ENCODE results near the gene GPR15.

Gene GPR15

GRCh38 chr3:98529856-98530459 lies 1.8 kb upstream of the GPR15 start:
- no peak for DNase-seq (ENCODE audit: extremely low read depth in 1 of 2, low read depth in 1 of 2)

DNA sequence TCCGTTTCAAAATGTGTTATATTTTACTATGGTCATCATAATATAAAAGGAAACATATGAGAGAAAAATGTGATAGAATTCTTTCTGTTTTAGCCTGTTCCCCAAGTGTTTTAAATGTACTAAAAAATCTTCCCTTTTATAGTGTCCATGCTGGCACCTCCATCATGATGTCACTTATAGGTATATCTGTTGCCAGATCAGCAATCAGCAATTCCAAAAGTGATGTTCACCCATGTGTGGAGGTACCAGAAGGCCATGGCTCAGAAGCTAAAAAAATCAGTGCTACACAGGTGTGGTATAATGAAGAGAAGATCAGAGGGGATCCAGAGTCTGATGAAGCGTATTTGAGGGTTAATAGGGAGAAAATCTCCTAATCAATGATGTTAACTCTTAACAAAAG lies 1.1 kb upstream of the GPR15 start:
- DNase-seq (ENCODE audit: extremely low read depth in 1 of 2, low read depth in 1 of 2), result no peak

DNA sequence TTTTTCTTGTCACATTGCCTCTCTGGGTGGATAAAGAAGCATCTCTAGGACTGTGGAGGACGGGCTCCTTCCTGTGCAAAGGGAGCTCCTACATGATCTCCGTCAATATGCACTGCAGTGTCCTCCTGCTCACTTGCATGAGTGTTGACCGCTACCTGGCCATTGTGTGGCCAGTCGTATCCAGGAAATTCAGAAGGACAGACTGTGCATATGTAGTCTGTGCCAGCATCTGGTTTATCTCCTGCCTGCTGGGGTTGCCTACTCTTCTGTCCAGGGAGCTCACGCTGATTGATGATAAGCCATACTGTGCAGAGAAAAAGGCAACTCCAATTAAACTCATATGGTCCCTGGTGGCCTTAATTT lies 478 bp downstream of the GPR15 start:
- DNase-seq (ENCODE audit: extremely low read depth in 1 of 2, low read depth in 1 of 2), result no peak

- DNase-seq (ENCODE audit: extremely low read depth in 1 of 2, low read depth in 1 of 2), result no peak
Observed at GRCh38 chr3:98532709-98533571, 1.2 kb downstream of the GPR15 start.

GRCh38 chr3:98534168-98534567 lies 2.4 kb downstream of the GPR15 start:
- no peak for DNase-seq (ENCODE audit: extremely low read depth in 1 of 2, low read depth in 1 of 2)

DNA sequence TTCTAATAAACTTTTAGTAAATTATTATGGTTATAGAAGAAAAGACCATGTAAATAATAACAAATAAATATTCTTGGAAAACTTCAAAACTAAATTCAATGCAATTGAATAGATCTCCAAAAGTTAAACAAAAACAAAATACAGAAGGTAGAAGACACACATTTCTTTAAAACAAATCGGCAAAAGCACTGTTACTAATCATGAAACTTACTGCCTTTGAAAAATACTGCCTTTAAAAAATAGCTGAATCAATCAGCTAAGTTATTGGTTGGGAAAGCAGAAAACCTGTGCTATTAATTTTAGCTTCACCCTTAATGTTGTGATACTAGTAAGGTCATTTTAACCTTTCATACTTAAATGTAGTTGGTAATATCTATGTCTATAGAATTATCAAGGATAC lies 3.0 kb downstream of the GPR15 start:
- no peak for DNase-seq (ENCODE audit: extremely low read depth in 1 of 2, low read depth in 1 of 2)

- no peak for DNase-seq (ENCODE audit: extremely low read depth in 1 of 2, low read depth in 1 of 2)
Observed at GRCh38 chr3:98536456-98537017, 4.8 kb downstream of the GPR15 start.

DNA sequence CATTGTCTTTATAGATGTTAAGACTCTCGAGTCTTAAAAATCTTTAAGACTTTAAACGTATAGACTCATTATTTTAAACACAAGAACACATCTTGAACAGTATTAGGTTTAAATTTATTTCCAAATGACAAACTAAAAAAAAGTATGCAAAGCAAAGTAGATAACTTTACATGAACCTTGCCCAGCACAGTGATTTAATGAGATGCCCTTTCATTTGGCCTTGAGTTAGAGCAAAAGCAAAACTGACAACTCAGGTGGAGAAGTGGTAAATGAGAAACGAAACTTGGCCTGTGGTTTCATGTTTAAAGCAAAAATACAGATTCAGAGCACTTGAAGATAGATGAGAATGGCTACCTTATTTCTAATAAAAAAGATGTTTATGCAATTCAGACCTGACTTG lies 8.6 kb downstream of the GPR15 start:
- no peak for DNase-seq (ENCODE audit: extremely low read depth in 1 of 2, low read depth in 1 of 2)

DNA sequence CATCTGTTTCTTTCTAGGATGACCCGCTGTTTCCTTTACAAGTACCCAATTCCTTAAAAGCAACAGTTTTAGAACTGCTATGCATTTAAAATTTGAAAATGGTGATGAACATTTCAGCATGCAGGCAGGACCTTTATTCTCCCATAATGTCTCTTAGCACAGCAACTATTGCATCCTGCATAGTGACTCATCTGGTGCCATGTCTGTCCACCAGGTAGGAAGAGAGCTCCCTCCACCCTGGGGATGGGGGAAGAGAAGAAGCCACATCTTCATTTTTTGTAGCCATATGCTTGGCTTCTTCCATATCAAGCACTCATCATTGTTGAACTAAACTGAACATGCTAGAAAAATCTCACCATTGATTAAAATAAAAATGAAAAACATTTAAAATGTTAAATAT lies 9.9 kb downstream of the GPR15 start:
- DNase-seq (ENCODE audit: extremely low read depth in 1 of 2, low read depth in 1 of 2), result no peak

DNA sequence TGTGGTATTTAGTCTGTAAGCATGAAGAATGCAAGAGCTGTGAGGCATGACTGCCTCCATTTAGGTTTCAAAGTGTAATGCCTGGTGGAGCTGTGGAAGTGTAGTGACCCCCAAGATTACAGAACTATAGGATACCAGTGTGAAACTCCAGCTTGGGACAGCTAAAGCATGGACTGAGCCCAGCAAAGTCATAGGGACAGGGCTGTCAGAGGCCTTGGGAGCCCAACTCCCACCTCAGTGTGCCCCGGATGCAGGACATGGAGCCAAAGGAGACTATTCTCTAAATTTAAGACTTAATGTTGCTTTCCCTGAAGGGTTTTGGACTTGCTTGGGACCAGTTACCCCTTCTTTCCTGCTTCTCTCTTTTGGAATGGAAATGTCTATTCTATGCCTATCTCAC lies 10.8 kb downstream of the GPR15 start:
- no peak for DNase-seq (ENCODE audit: extremely low read depth in 1 of 2, low read depth in 1 of 2)

- DNase-seq (ENCODE audit: extremely low read depth in 1 of 2, low read depth in 1 of 2), result no peak
Observed at GRCh38 chr3:98545940-98546339, 14.2 kb downstream of the GPR15 start.

DNA sequence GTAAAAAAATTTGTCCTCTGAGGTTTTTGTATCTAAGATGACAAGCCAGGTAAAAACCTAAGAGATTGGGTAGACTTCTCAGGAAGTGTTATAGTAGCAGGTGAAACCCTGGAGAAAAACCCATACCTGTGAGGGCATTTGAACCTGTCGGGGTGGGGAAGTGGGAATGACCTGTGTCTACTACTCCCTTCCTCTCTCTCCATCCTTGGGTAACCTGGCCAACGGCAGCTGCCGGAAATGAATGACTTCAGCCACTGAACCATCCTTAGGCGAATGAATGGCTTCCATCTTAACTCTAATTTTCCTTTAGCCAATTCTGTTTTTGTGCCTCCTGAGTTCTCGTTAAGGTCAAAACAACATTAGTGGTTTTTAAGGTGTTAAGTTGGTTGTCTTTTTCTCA lies 16.8 kb downstream of the GPR15 start:
- DNase-seq (ENCODE audit: extremely low read depth in 1 of 2, low read depth in 1 of 2), result no peak

GRCh38 chr3:98550833-98551232 lies 19.1 kb downstream of the GPR15 start:
- DNase-seq (ENCODE audit: extremely low read depth in 1 of 2, low read depth in 1 of 2), result no peak

DNA sequence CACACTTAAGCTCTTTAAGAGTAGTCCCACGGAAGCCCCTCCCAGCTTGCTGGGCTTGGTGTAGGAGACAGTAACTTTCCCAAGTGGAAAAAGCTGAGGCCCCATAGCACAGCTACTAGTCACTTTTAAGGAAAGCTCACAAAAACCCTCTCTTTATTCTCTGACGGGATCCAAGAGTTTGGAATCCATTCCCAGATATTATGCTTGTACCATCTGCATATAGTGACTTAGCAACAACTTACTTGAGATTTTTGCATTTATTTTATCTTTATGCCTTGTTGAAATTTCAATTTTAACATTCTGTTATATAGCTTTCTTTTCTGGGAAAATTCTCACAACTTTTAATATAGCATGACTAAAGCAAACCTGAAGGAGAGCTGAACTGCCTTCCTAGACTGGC lies 19.5 kb downstream of the GPR15 start:
- DNase-seq (ENCODE audit: extremely low read depth in 1 of 2, low read depth in 1 of 2), result no peak

GRCh38 chr3:98551754-98552153 lies 20.0 kb downstream of the GPR15 start:
- DNase-seq (ENCODE audit: extremely low read depth in 1 of 2, low read depth in 1 of 2), result no peak

GRCh38 chr3:98552232-98553020 lies 20.6 kb downstream of the GPR15 start:
- DNase-seq (ENCODE audit: extremely low read depth in 1 of 2, low read depth in 1 of 2), result no peak

GRCh38 chr3:98553021-98553563 lies 21.3 kb downstream of the GPR15 start:
- DNase-seq (ENCODE audit: extremely low read depth in 1 of 2, low read depth in 1 of 2), result no peak

GRCh38 chr3:98553753-98554152 lies 22.0 kb downstream of the GPR15 start:
- DNase-seq (ENCODE audit: extremely low read depth in 1 of 2, low read depth in 1 of 2), result no peak

- DNase-seq (ENCODE audit: extremely low read depth in 1 of 2, low read depth in 1 of 2), result no peak
Observed at GRCh38 chr3:98554580-98554979, 22.8 kb downstream of the GPR15 start.

GRCh38 chr3:98555025-98555379 lies 23.2 kb downstream of the GPR15 start:
- no peak for DNase-seq (ENCODE audit: extremely low read depth in 1 of 2, low read depth in 1 of 2)
